SU-DHL-6 (cell line): Measurements from ENCODE around the gene PHB1.

Source experiments
- H2AFZ ChIP-seq: fragments of 200-600 bp; sonication (generic); 2 replicates; pipeline ENCODE4 v1.6.1; 2014; ENCODE audit warnings: low read depth, mild to moderate bottlenecking, moderate library complexity, mixed read lengths, antibody characterized with exemption, low read length; ENCODE audit not compliant: severe bottlenecking
- H3F3A ChIP-seq: fragments of 200-600 bp; shearing (Covaris generic); 2 replicates; pipeline ENCODE4 v1.6.0; 2016; ENCODE audit warnings: antibody characterized with exemption, mild to moderate bottlenecking; ENCODE audit not compliant: insufficient read depth
- H3K27ac ChIP-seq: fragments of 200-600 bp; sonication (generic); 2 replicates; pipeline ENCODE4 v1.5.1; 2016; ENCODE audit warnings: low read depth, mild to moderate bottlenecking, low read length, moderate library complexity, mixed read lengths
- H3K27me3 ChIP-seq: fragments of 200-600 bp; sonication (generic), shearing (Covaris generic); 2 replicates; pipeline ENCODE4 v1.6.0; 2014; ENCODE audit warnings: mild to moderate bottlenecking, low read length
- H3K36me3 ChIP-seq: fragments of 200-600 bp; sonication (generic); 2 replicates; pipeline ENCODE4 v1.6.1; 2014; ENCODE audit warnings: mild to moderate bottlenecking, low read length, mixed read lengths
- H3K4me2 ChIP-seq: fragments of 300-600, 200-600 bp; shearing (Covaris generic), sonication (generic); 2 replicates; pipeline ENCODE4 v1.6.0; 2014; ENCODE audit warnings: low read length, low read depth, mild to moderate bottlenecking; ENCODE audit not compliant: poor library complexity, severe bottlenecking
- H3K4me3 ChIP-seq: fragments of 200-600 bp; sonication (generic); 2 replicates; pipeline ENCODE4 v1.5.1; 2014; ENCODE audit warnings: antibody characterized with exemption, low read length, mild to moderate bottlenecking, mixed read lengths; ENCODE audit not compliant: insufficient read depth, poor library complexity, severe bottlenecking
- H3K79me2 ChIP-seq: fragments of 200-600 bp; sonication (generic); 2 replicates; pipeline ENCODE4 v1.6.1; 2014; ENCODE audit warnings: mild to moderate bottlenecking, low read length, moderate library complexity; ENCODE audit not compliant: insufficient read depth
- H3K9ac ChIP-seq: fragments of 200-600 bp; sonication (generic); 2 replicates; pipeline ENCODE4 v1.7.0; 2014; ENCODE audit warnings: mild to moderate bottlenecking, low read length
- H3K9me2 ChIP-seq: fragments of 200-600 bp; sonication (generic); replicated peaks from 2 replicates; pipeline ENCODE4 v1.6.1; 2014; ENCODE audit warnings: low read length; ENCODE audit not compliant: insufficient read depth
- H3K9me3 ChIP-seq: fragments of 200-600 bp; sonication (generic); 2 replicates; pipeline ENCODE4 v1.6.1; 2014; ENCODE audit warnings: low read length, mixed read lengths; ENCODE audit not compliant: insufficient read depth
- H4K20me1 ChIP-seq: fragments of 200-600 bp; sonication (generic); 2 replicates; pipeline ENCODE4 v1.6.1; 2014; ENCODE audit warnings: low read depth, mild to moderate bottlenecking, antibody characterized with exemption, low read length, moderate library complexity, mixed read lengths
- EZH2phosphoT487 ChIP-seq: fragments of 200-600 bp; sonication (generic), shearing (Covaris generic); conservative IDR thresholded peaks from 2 replicates; pipeline ENCODE4 v1.6.1; 2018; ENCODE audit warnings: mild to moderate bottlenecking, antibody characterized with exemption, low read length, moderate library complexity, mixed read lengths
- TF ChIP-seq, protein P1 (sequence below): fragments of 200-600 bp; sonication (generic); IDR thresholded peaks from one replicate; pipeline ENCODE4 v1.5.1; 2017; ENCODE audit warnings: antibody characterized with exemption, mild to moderate bottlenecking, low read length, moderate library complexity; ENCODE audit not compliant: insufficient read depth, poor library complexity, severe bottlenecking

The PHB1 gene

DNA sequence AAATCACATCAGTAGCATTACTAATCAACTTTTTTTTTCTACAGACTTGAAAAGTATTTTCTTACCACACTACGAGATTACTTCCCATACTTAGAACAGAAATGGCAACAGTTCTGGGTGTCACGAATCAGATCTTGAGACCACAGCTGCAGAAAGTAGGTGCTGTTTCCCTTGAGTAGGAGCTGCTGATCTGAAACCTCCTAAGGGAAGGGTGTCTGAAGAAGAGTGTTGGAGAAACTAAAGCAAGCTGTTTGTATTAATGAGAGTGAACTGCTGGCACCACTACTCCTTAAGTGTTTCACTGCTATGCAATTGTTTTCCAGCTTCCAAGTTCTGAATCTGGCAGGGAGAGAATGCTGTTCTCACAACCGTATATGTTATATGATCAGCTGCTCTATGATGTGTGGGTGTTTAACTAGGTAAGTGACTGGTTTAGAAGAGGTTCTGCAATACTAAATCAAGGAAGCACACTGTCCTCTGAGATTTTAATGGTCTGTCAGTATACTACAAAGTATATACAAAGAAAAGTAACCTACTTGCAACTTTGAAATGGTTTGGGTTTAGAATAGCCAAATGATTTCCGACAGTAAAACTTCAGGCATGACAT, 55.9 kb downstream of the PHB1 start:
- Histone ChIP-seq H3K9ac (no peak overlapping the region), H3K4me3 (no peak overlapping the region), H3K27me3 (no peaks in the 10 kb centered on the region), H3F3A (peaks cover 4% of the 10 kb centered on the region; the same call in 1 of the 2 replicates), H3K9me3 (no peaks in the 10 kb centered on the region), H3K36me3 (no peaks in the 10 kb centered on the region), H3K9me2 (no peaks in the 10 kb centered on the region), H2AFZ (no peak overlapping the region), H3K27ac (no peak overlapping the region), H4K20me1 (peaks cover 4% of the 10 kb centered on the region; the same call in 1 of the 2 replicates), H3K79me2 (peaks cover 75% of the 10 kb centered on the region), H3K4me2 (peak overlapping the region; percentile 76)
- TF ChIP-seq EZH2phosphoT487 = no peak

DNA sequence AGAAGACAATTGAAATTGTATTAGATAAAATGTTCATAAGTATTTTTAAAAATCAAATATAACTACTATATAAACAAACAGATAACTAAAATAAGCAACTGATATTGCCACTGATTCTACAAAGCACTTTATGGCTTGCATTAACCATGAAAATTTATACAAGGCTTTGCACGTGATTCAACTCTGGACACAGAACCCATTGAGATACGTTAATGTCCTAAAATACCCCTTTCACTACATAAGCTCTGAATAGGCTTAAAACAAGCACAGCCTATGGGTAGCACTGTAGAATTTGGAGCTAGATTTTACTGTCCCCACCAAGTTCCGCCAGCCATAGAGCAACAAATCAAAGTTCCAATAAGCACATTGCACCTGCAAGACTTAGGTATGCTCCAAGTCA, 57.2 kb downstream of the PHB1 start:
- H3F3A ChIP-seq = peaks cover 4% of the 10 kb centered on the region; the same call in 1 of the 2 replicates
- peaks cover 87% of the 10 kb centered on the region for H3K79me2 ChIP-seq
- TF ChIP-seq EZH2phosphoT487 = no peak
- TF ChIP-seq, protein P1, sequence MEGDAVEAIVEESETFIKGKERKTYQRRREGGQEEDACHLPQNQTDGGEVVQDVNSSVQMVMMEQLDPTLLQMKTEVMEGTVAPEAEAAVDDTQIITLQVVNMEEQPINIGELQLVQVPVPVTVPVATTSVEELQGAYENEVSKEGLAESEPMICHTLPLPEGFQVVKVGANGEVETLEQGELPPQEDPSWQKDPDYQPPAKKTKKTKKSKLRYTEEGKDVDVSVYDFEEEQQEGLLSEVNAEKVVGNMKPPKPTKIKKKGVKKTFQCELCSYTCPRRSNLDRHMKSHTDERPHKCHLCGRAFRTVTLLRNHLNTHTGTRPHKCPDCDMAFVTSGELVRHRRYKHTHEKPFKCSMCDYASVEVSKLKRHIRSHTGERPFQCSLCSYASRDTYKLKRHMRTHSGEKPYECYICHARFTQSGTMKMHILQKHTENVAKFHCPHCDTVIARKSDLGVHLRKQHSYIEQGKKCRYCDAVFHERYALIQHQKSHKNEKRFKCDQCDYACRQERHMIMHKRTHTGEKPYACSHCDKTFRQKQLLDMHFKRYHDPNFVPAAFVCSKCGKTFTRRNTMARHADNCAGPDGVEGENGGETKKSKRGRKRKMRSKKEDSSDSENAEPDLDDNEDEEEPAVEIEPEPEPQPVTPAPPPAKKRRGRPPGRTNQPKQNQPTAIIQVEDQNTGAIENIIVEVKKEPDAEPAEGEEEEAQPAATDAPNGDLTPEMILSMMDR = no peak
- peaks cover 7% of the 10 kb centered on the region; the same call in 1 of the 2 replicates for H4K20me1 ChIP-seq
- no peak overlapping the region for H3K9ac ChIP-seq
- no peaks in the 10 kb centered on the region for H3K36me3 ChIP-seq
- H3K27ac ChIP-seq = no peak overlapping the region
- no peak overlapping the region for H2AFZ ChIP-seq
- no peak overlapping the region for H3K4me2 ChIP-seq
- H3K4me3 ChIP-seq = no peak overlapping the region
- H3K9me3 ChIP-seq = no peaks in the 10 kb centered on the region
- no peaks in the 10 kb centered on the region for H3K9me2 ChIP-seq
- H3K27me3 ChIP-seq = no peaks in the 10 kb centered on the region

DNA sequence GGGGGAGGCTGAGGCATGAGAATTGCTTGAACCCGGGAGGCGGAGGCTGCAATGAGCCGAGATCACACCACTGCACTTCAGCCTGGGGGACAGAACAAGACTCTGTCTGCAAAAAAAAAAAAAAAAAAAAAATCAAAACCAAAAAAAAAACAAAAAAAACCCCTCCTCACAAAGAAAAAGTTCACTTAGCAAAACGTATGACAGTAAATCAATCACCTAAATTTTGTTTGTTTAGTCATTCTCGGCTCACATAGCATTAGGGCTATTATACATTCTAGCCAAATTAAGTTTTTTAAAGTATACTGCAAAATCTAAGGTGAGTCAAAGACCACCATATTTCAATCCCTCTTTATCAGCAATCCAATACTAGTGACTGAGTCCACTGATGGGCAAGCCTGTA, 58.4 kb downstream of the PHB1 start:
- no peak overlapping the region for H3K4me2 ChIP-seq
- H3K27ac ChIP-seq = no peak overlapping the region
- no peak overlapping the region for H2AFZ ChIP-seq
- no peak overlapping the region for H3K4me3 ChIP-seq
- no peaks in the 10 kb centered on the region for H3K9me2 ChIP-seq
- H3K27me3 ChIP-seq = no peaks in the 10 kb centered on the region
- no peaks in the 10 kb centered on the region for H3K9me3 ChIP-seq
- peaks cover 95% of the 10 kb centered on the region for H3K79me2 ChIP-seq
- peaks cover 4% of the 10 kb centered on the region; the same call in 1 of the 2 replicates for H3F3A ChIP-seq
- peaks cover 7% of the 10 kb centered on the region; the same call in 1 of the 2 replicates for H4K20me1 ChIP-seq
- H3K9ac ChIP-seq = no peak overlapping the region
- TF ChIP-seq, protein P1 = no peak
- no peak for TF ChIP-seq EZH2phosphoT487
- H3K36me3 ChIP-seq = no peaks in the 10 kb centered on the region
